ENCODE data around the gene IL1RAPL1.

GRCh38 chrX:29466456-29466855, 879.2 kb downstream of the IL1RAPL1 start:
- no peak for TF ChIP-seq POLR2AphosphoS5 (IDR thresholded peaks at IDR 0.05)
- TF ChIP-seq POLR2A (IDR thresholded peaks at IDR 0.05), result no peak

Measured in breast epithelium (tissue), 3 donors.